ENCODE data around the gene LSM3.
A peak's percentile ranks its signal among the peaks of the same experiment; 100 is the strongest.

LSM3 gene

DNA sequence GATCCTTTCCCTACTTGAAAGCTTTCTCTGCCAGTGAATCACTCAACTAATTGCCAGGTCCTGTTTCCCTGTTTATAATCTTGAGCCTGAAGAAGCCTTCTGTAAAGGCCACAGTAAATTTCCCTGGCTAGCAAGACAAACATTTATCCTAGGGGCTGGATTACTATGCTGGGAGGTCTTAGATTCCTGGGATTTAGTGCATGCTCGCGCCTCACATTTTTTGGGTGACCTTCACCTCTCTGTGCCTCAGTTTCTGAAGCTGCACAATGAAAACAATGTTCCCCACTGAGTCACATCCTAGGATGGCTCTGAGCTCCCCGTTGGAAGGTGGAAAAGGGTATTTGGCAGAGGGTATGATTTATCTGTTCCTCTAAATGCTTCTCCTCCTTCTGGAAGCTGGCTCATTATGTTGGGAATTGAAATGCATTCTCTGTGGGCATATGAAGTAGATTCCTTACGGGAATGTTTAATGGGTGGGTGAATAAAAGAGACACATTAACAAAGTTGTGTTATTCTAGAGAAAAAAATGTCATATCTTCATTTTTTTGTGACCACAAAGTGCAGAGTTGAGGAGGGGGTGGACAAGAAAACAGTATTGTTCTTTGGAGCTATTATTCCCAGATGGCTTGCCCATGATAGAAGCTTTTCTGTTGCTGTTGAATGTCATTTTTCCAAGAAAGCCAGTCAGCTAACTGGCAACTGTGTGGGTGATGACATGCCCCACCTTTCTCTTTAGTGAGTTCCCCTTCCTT lies 32.4 kb downstream of the LSM3 start:
- Histone ChIP-seq H3K9me3 (ENCODE audit: control insufficient read depth, insufficient read depth, low read length) (no peaks in the 10 kb centered on the region), H3K4me3 (ENCODE audit: low read depth, low read length) (no peak overlapping the region), H3K36me3 (ENCODE audit: control insufficient read depth, insufficient read depth, low read length) (no peaks in the 10 kb centered on the region), H3K27ac (ENCODE audit: low read depth, low read length) (no peak overlapping the region), H3K9ac (ENCODE audit: low read depth, low read length) (no peak overlapping the region), H3K4me1 (ENCODE audit: control insufficient read depth, insufficient read depth, low read length) (no peaks in the 10 kb centered on the region), H3K27me3 (ENCODE audit: control insufficient read depth, insufficient read depth, low read length) (no peaks in the 10 kb centered on the region)

DNA sequence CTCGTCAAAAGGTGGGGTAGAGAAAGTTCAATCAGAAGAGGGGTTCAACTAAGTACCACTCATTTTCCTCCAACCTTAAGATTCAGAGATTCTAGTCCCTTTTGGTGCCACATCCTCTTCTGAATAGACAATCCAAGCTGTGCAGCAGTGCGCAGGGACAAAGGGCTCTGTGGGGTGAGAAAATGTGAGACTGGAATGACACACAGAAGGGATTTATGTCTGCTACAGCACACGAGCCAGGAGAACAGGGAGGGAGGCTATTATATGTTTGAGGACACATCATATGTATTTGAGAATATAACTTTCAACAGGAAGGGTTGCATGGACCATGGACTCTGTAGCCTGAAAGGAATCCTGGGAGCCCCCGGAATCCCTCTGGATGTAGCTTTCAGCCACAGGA lies 33.0 kb downstream of the LSM3 start:
- Histone ChIP-seq H3K27me3 (ENCODE audit: control insufficient read depth, insufficient read depth, low read length) (no peaks in the 10 kb centered on the region), H3K4me1 (ENCODE audit: control insufficient read depth, insufficient read depth, low read length) (no peaks in the 10 kb centered on the region), H3K36me3 (ENCODE audit: control insufficient read depth, insufficient read depth, low read length) (no peaks in the 10 kb centered on the region), H3K27ac (ENCODE audit: low read depth, low read length) (no peak overlapping the region), H3K9me3 (ENCODE audit: control insufficient read depth, insufficient read depth, low read length) (no peaks in the 10 kb centered on the region), H3K4me3 (ENCODE audit: low read depth, low read length) (no peak overlapping the region), H3K9ac (ENCODE audit: low read depth, low read length) (no peak overlapping the region)

DNA sequence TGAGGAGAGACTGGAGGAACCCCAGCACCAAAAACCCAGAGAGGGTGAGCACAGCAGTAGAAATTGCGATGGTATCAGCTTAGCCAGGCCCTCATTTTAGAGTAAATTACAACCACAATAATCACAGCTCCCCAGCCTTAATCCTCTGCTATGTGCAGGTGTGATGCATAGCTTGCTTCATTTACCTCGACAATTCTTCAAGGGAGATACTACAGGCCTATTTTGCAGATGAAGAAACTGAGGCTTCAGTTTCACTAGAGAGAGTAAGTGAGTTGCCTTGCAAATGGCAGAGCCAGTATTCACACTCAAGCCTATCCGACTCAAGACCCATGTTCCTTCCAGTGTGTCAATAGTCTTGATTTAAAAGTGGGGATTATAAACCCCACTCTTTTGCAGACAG lies 33.4 kb downstream of the LSM3 start:
- Histone ChIP-seq H3K9me3 (ENCODE audit: control insufficient read depth, insufficient read depth, low read length) (no peaks in the 10 kb centered on the region), H3K27me3 (ENCODE audit: control insufficient read depth, insufficient read depth, low read length) (no peaks in the 10 kb centered on the region), H3K36me3 (ENCODE audit: control insufficient read depth, insufficient read depth, low read length) (no peaks in the 10 kb centered on the region), H3K27ac (ENCODE audit: low read depth, low read length) (no peak overlapping the region), H3K4me1 (ENCODE audit: control insufficient read depth, insufficient read depth, low read length) (no peaks in the 10 kb centered on the region), H3K9ac (ENCODE audit: low read depth, low read length) (no peak overlapping the region), H3K4me3 (ENCODE audit: low read depth, low read length) (no peak overlapping the region)

DNA sequence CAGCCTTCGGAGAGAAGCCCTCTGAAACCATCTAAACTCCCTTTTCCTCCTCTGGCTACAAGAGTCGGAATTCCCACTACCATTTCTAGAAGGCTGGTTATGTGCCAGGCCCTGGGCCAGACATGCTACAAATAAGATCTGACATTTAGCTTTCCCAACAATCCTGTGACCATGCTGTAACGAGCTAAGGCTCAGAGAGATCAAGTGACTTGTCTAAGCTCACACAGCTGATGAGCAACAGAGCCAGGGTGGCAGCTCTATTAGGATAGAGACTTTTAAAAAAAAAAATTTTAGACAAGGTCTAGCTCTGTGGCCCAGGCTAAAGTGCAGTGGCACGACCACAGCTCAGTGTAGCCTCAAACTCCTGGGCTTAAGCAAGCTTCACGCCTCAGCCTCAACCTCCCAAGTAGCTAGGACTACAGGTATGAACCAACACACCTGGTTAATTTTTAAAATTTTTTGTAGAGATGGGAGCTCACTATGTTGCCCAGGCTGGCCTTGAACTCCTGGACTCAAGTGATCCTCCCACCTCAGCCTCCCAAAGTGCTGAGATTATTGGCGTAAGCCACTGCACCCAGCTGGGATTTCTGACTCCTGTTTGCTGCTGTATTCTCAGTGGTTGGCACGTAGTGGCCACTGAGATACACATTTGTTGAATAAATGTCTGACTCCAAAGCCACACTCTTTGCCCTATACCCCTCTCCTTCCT lies 34.6 kb downstream of the LSM3 start:
- no peak overlapping the region for H3K27ac ChIP-seq (ENCODE audit: low read depth, low read length)
- no peak overlapping the region for H3K9ac ChIP-seq (ENCODE audit: low read depth, low read length)
- H3K4me3 ChIP-seq (ENCODE audit: low read depth, low read length): no peak overlapping the region
- no peaks in the 10 kb centered on the region for H3K4me1 ChIP-seq (ENCODE audit: control insufficient read depth, insufficient read depth, low read length)
- H3K36me3 ChIP-seq (ENCODE audit: control insufficient read depth, insufficient read depth, low read length): no peaks in the 10 kb centered on the region
- H3K27me3 ChIP-seq (ENCODE audit: control insufficient read depth, insufficient read depth, low read length): no peaks in the 10 kb centered on the region
- H3K9me3 ChIP-seq (ENCODE audit: control insufficient read depth, insufficient read depth, low read length): no peaks in the 10 kb centered on the region

DNA sequence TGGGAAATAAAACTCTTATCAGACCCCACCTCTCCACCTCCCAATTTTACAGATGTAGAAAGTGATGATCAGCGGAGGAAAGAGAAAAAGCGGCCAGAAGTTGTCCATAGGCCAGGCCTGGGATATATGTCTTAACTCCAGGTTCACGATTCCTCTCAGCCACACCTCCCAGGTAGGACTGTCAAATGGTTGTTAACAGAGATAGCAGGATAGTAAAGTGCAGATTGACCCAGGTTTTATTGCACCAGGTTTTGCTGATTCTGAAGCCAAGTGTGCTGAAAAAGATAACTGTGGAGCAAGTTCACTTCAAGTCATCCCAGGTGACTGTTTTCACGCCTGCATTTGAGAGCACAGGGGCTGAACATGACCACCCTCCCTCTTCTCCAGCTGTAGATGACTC lies 36.1 kb downstream of the LSM3 start:
- Histone ChIP-seq H3K27ac (ENCODE audit: low read depth, low read length) (no peak overlapping the region), H3K36me3 (ENCODE audit: control insufficient read depth, insufficient read depth, low read length) (no peaks in the 10 kb centered on the region), H3K4me1 (ENCODE audit: control insufficient read depth, insufficient read depth, low read length) (no peaks in the 10 kb centered on the region), H3K4me3 (ENCODE audit: low read depth, low read length) (no peak overlapping the region), H3K9me3 (ENCODE audit: control insufficient read depth, insufficient read depth, low read length) (no peaks in the 10 kb centered on the region), H3K27me3 (ENCODE audit: control insufficient read depth, insufficient read depth, low read length) (no peaks in the 10 kb centered on the region), H3K9ac (ENCODE audit: low read depth, low read length) (no peak overlapping the region)

DNA sequence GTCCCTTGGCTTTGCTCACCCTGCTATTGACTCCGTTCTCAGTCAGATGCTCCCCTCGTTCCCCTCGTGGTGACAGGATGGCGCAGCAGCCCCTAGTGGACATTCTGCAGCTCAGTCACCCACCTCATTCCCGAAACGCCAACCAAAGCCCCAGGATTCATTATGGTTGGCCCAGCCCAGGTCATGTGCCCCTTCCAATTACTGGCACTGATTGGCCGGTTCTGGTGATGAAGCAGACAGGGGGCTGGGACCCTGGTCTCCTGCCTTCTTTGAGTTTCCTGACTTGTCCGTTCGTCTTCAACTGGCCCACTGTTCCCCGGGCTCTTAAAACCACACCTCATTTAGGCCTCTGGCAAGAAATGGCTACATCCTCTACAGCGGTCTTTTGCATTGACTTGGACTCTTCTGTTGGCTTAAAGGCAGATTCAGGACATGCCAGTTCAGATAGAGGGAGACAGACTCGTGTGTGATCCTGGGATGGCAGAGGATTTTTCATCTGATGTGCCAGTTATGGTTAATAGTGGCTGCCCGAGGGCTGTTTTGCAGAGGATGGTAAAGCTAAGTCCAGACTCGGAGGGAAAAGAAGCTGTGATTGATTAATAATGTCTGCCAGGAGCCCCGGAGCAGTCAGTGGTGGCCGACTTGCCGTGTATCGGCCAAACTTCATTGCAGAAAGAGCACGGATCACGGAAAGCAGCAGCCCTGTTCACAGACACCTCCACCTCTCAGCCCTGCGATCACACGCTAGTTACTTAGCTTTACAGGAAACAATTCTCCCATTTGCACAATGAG lies 37.8 kb downstream of the LSM3 start:
- no peak overlapping the region for H3K27ac ChIP-seq (ENCODE audit: low read depth, low read length)
- H3K4me3 ChIP-seq (ENCODE audit: low read depth, low read length): peak overlapping the region; percentile 58
- no peaks in the 10 kb centered on the region for H3K36me3 ChIP-seq (ENCODE audit: control insufficient read depth, insufficient read depth, low read length)
- H3K4me1 ChIP-seq (ENCODE audit: control insufficient read depth, insufficient read depth, low read length): no peaks in the 10 kb centered on the region
- no peak overlapping the region for H3K9ac ChIP-seq (ENCODE audit: low read depth, low read length)
- no peaks in the 10 kb centered on the region for H3K27me3 ChIP-seq (ENCODE audit: control insufficient read depth, insufficient read depth, low read length)
- no peaks in the 10 kb centered on the region for H3K9me3 ChIP-seq (ENCODE audit: control insufficient read depth, insufficient read depth, low read length)

DNA sequence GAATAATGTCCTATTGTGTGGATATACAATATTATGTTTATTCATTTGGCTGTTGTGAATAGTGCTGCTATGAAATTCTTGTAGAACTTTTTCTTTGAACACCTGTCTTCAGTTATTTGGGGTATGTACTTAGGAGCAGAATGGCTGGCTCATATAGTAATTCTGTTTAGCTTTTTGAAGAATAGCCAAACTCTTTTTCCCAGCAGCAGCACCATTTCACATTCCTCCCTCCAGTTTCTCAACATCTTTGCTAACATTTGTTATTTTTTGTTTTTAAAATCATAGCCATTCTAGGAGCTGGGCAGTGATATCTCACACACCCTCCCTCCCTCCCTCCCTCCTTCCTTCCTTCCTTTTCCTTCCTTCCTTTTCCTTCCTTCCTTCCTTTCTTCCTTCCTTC lies 39.7 kb downstream of the LSM3 start:
- Histone ChIP-seq H3K9me3 (ENCODE audit: control insufficient read depth, insufficient read depth, low read length) (no peaks in the 10 kb centered on the region), H3K36me3 (ENCODE audit: control insufficient read depth, insufficient read depth, low read length) (no peaks in the 10 kb centered on the region), H3K4me1 (ENCODE audit: control insufficient read depth, insufficient read depth, low read length) (no peaks in the 10 kb centered on the region), H3K27me3 (ENCODE audit: control insufficient read depth, insufficient read depth, low read length) (no peaks in the 10 kb centered on the region), H3K9ac (ENCODE audit: low read depth, low read length) (no peak overlapping the region), H3K27ac (ENCODE audit: low read depth, low read length) (no peak overlapping the region), H3K4me3 (ENCODE audit: low read depth, low read length) (no peak overlapping the region)

DNA sequence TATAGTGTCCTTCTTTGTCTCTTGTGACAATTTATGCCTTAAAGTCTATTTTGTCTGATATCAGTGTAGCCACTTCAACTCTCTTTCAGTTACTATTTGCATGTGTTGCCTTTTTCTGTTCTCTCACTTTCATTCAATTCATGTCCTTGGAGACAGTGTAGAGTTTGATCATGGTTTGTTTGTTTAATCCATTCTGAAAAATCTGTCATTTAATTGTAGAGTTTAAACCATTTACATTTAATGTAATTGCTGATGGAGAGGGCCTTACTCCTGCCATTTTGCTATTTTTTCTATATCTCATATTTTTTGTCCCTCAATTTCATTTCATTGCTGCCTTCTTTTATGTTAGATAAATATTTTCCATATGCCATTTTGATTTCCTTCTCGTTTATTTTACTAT lies 42.3 kb downstream of the LSM3 start:
- no peak overlapping the region for H3K27ac ChIP-seq (ENCODE audit: low read depth, low read length)

DNA sequence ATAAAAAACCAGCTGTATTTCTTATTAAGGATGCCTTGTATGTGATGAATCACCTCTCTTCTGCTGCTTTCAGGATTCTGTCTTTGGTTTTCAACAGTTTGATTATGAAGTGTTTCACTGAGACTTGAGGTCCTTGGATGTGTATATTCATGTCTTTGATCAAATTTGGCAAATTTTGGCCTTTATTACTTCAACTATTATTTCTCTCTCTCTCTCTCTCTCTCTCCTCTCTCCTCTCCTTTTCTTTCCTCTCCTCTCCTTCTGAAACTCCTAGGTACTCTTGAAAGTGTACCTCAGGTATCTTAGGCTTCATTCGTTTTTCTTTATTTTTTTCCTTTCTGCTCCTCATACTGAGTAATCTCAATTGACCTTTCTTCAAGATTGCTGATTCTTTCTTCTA lies 43.3 kb downstream of the LSM3 start:
- H3K4me3 ChIP-seq (ENCODE audit: low read depth, low read length): no peak overlapping the region
- H3K9me3 ChIP-seq (ENCODE audit: control insufficient read depth, insufficient read depth, low read length): no peaks in the 10 kb centered on the region
- no peak overlapping the region for H3K27ac ChIP-seq (ENCODE audit: low read depth, low read length)
- H3K9ac ChIP-seq (ENCODE audit: low read depth, low read length): no peak overlapping the region
- no peaks in the 10 kb centered on the region for H3K27me3 ChIP-seq (ENCODE audit: control insufficient read depth, insufficient read depth, low read length)
- no peaks in the 10 kb centered on the region for H3K36me3 ChIP-seq (ENCODE audit: control insufficient read depth, insufficient read depth, low read length)
- peaks cover 9% of the 10 kb centered on the region; the same call in 1 of the 2 replicates for H3K4me1 ChIP-seq (ENCODE audit: control insufficient read depth, insufficient read depth, low read length)

More for the DNA sequence above, 42.3 kb downstream of the LSM3 start:
- H3K9me3 ChIP-seq (ENCODE audit: control insufficient read depth, insufficient read depth, low read length): no peaks in the 10 kb centered on the region
- H3K36me3 ChIP-seq (ENCODE audit: control insufficient read depth, insufficient read depth, low read length): no peaks in the 10 kb centered on the region
- H3K4me1 ChIP-seq (ENCODE audit: control insufficient read depth, insufficient read depth, low read length): 0 out of 2 replicates have a peak, but pooled peaks cover 1% of the 10 kb centered on the region
- H3K4me3 ChIP-seq (ENCODE audit: low read depth, low read length): no peak overlapping the region
- no peak overlapping the region for H3K9ac ChIP-seq (ENCODE audit: low read depth, low read length)
- H3K27me3 ChIP-seq (ENCODE audit: control insufficient read depth, insufficient read depth, low read length): no peaks in the 10 kb centered on the region

DNA sequence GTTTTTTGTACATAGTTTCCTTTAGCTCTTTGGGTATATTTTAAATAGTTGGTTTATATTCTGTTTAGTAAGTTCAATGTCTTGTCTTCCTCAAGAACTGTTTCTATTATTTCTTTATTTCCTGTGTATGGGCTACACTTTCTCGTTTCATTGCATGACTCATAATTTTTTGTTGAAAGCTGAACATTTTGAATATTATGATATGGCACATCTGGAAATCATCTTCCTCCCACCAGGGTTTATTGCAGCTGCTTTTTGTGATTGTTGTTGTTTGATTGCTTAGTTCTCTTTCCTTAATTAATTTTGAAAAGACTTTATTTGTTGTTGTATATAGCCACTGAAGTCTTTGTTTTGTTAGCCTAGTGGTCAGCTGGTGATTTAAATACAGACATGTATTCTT lies 43.8 kb downstream of the LSM3 start:
- no peaks in the 10 kb centered on the region for H3K27me3 ChIP-seq (ENCODE audit: control insufficient read depth, insufficient read depth, low read length)
- H3K27ac ChIP-seq (ENCODE audit: low read depth, low read length): no peak overlapping the region
- no peaks in the 10 kb centered on the region for H3K9me3 ChIP-seq (ENCODE audit: control insufficient read depth, insufficient read depth, low read length)
- no peak overlapping the region for H3K4me3 ChIP-seq (ENCODE audit: low read depth, low read length)
- H3K36me3 ChIP-seq (ENCODE audit: control insufficient read depth, insufficient read depth, low read length): no peaks in the 10 kb centered on the region
- peaks cover 15% of the 10 kb centered on the region for H3K4me1 ChIP-seq (ENCODE audit: control insufficient read depth, insufficient read depth, low read length)
- no peak overlapping the region for H3K9ac ChIP-seq (ENCODE audit: low read depth, low read length)
